ENCODE results near the gene SLC26A4.

SLC26A4 gene

GRCh38 chr7:107661081-107661864, 645 bp downstream of the SLC26A4 start:
- peak; percentile 26 to 52 for DNase-seq

- no peak for DNase-seq
These were observed 1.3 kb downstream of the SLC26A4 start for GRCh38 chr7:107661865-107662379.

- DNase-seq: no peak
These were observed 2.6 kb downstream of the SLC26A4 start for GRCh38 chr7:107663196-107663595.

GRCh38 chr7:107666790-107667189, 6.2 kb downstream of the SLC26A4 start:
- DNase-seq: no peak

GRCh38 chr7:107667341-107667740, 6.7 kb downstream of the SLC26A4 start:
- DNase-seq: no peak

- no peak for DNase-seq
These were observed 7.7 kb downstream of the SLC26A4 start for GRCh38 chr7:107668296-107668695.

- DNase-seq: no peak
These were observed 11.6 kb downstream of the SLC26A4 start for GRCh38 chr7:107672183-107672582.

GRCh38 chr7:107676249-107676648, 15.6 kb downstream of the SLC26A4 start:
- DNase-seq: no peak

- DNase-seq: no peak
These were observed 17.6 kb downstream of the SLC26A4 start for GRCh38 chr7:107678110-107678753.

- DNase-seq: no peak
These were observed 19.9 kb downstream of the SLC26A4 start for GRCh38 chr7:107680478-107680877.

- no peak for DNase-seq
These were observed 22.3 kb downstream of the SLC26A4 start for GRCh38 chr7:107682886-107683285.

GRCh38 chr7:107684287-107684686, 23.7 kb downstream of the SLC26A4 start:
- no peak for DNase-seq

- no peak for DNase-seq
These were observed 24.4 kb downstream of the SLC26A4 start for GRCh38 chr7:107684947-107685463.

- DNase-seq: no peak
These were observed 26.3 kb downstream of the SLC26A4 start for GRCh38 chr7:107686816-107687387.

GRCh38 chr7:107687656-107688055, 27.0 kb downstream of the SLC26A4 start:
- DNase-seq: no peak

GRCh38 chr7:107689553-107689952, 28.9 kb downstream of the SLC26A4 start:
- DNase-seq: no peak

GRCh38 chr7:107690084-107690483, 29.5 kb downstream of the SLC26A4 start:
- DNase-seq: no peak

GRCh38 chr7:107690611-107691010, 30.0 kb downstream of the SLC26A4 start:
- DNase-seq: no peak

GRCh38 chr7:107691716-107692115, 31.1 kb downstream of the SLC26A4 start:
- DNase-seq: no peak

GRCh38 chr7:107692501-107692900, 31.9 kb downstream of the SLC26A4 start:
- DNase-seq: no peak

GRCh38 chr7:107693396-107693795, 32.8 kb downstream of the SLC26A4 start:
- no peak for DNase-seq

GRCh38 chr7:107694386-107694785, 33.8 kb downstream of the SLC26A4 start:
- DNase-seq: no peak

- no peak for DNase-seq
These were observed 35.8 kb downstream of the SLC26A4 start for GRCh38 chr7:107696330-107696946.
